ENCODE data around the gene FAH. TPM values are rescaled to one million over a fixed set of nuclear protein-coding genes. Genes with fewer than 3 reads are reported as not detected.

Gene FAH
- total and polyA plus RNA-seq, 2 experiments from 2014 or later = 24.9 to 28.8 TPM

GRCh38 chr15:80163897-80164296, 11.1 kb downstream of the FAH start:
- Histone ChIP-seq H3K9ac (no peak overlapping the region), H3K4me2 (ENCODE audit: unreplicated experiment) (no peak overlapping the region), H3K27ac (no peak overlapping the region), H3F3A (ENCODE audit: insufficient read depth) (peaks cover 12% of the 10 kb centered on the region; the same call in 1 of the 2 replicates), H3K4me3 (no peak overlapping the region), H3K9me2 (ENCODE audit: insufficient read depth) (no peaks in the 10 kb centered on the region), H2AFZ (no peak overlapping the region), H3K27me3 (replicated peaks; ENCODE audit: insufficient read depth) (no peaks in the 10 kb centered on the region), H3K4me1 (ENCODE audit: insufficient read depth) (peaks cover 16% of the 10 kb centered on the region), H3K36me3 (ENCODE audit: low read depth) (no peaks in the 10 kb centered on the region; the same call in 1 of the 2 replicates), H3K9me3 (ENCODE audit: low read depth) (no peaks in the 10 kb centered on the region), H3K79me2 (ENCODE audit: insufficient read depth) (no peaks in the 10 kb centered on the region), H4K20me1 (ENCODE audit: insufficient read depth) (no peaks in the 10 kb centered on the region)
- TF ChIP-seq EZH2phosphoT487 (IDR thresholded peaks at IDR 0.05; ENCODE audit: insufficient read depth, low read depth) (no peak), EZH2 (IDR thresholded peaks at IDR 0.05; ENCODE audit: insufficient read depth, poor library complexity, severe bottlenecking) (no peak)
- in situ Hi-C loops (cut with MboI) = no loop called here
- WGBS, 2 experiments (ENCODE audit: low coverage in 1 of 2, low lambda C conversion rate in 2 of 2, missing lambda C conversion rate in 2 of 2) = 90 to 100% methylated on average over 1 of the region's 1 CpG
- no peak for DNase-seq

- Histone ChIP-seq H3K4me2 (ENCODE audit: unreplicated experiment) (no peak overlapping the region), H3K36me3 (ENCODE audit: low read depth) (no peaks in the 10 kb centered on the region), H3K9ac (no peak overlapping the region), H3K9me3 (ENCODE audit: low read depth) (no peaks in the 10 kb centered on the region), H3K9me2 (ENCODE audit: insufficient read depth) (no peaks in the 10 kb centered on the region), H2AFZ (no peak overlapping the region), H3K27ac (no peak overlapping the region), H3K4me3 (no peak overlapping the region), H4K20me1 (ENCODE audit: insufficient read depth) (no peaks in the 10 kb centered on the region), H3F3A (ENCODE audit: insufficient read depth) (no peaks in the 10 kb centered on the region), H3K79me2 (ENCODE audit: insufficient read depth) (no peaks in the 10 kb centered on the region), H3K27me3 (replicated peaks; ENCODE audit: insufficient read depth) (no peaks in the 10 kb centered on the region), H3K4me1 (ENCODE audit: insufficient read depth) (no peaks in the 10 kb centered on the region)
- no peak for TF ChIP-seq EZH2phosphoT487 (IDR thresholded peaks at IDR 0.05; ENCODE audit: insufficient read depth, low read depth)
- TF ChIP-seq EZH2 (IDR thresholded peaks at IDR 0.05; ENCODE audit: insufficient read depth, poor library complexity, severe bottlenecking) = no peak
- WGBS, 2 experiments (ENCODE audit: low coverage in 1 of 2, low lambda C conversion rate in 2 of 2, missing lambda C conversion rate in 2 of 2) = 88 to 92% methylated on average over 8 of the region's 8 CpGs
- DNase-seq = no peak
- in situ Hi-C loops (cut with MboI) = no loop called here
These were observed 15.1 kb downstream of the FAH start for GRCh38 chr15:80167936-80168335.

DNA sequence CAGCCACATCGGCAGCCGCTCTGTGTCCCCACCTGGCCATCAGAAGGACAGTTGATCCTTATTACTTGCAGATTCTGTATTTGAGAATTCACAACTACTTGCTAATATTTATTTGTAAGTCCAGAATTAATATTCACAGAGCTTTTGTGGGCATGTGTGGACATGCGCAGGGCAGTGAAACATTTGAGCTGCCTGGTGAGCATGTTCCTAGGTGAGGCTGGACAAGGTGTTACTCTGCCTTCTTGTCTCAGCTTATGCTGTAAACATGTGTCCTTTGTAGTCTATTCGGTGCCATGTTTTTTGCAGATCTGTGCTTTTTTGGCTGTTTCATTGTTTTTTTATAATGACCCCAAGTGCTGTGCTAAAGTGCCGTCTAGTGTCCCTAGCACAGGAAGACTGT, 15.6 kb downstream of the FAH start:
- TF ChIP-seq EZH2 (IDR thresholded peaks at IDR 0.05; ENCODE audit: insufficient read depth, poor library complexity, severe bottlenecking) = no peak
- Histone ChIP-seq H3K4me3 (no peak overlapping the region), H3K27ac (no peak overlapping the region), H4K20me1 (ENCODE audit: insufficient read depth) (no peaks in the 10 kb centered on the region), H3K4me1 (ENCODE audit: insufficient read depth) (no peaks in the 10 kb centered on the region), H2AFZ (no peak overlapping the region), H3K79me2 (ENCODE audit: insufficient read depth) (no peaks in the 10 kb centered on the region), H3K36me3 (ENCODE audit: low read depth) (no peaks in the 10 kb centered on the region), H3K9me3 (ENCODE audit: low read depth) (no peaks in the 10 kb centered on the region), H3K27me3 (replicated peaks; ENCODE audit: insufficient read depth) (no peaks in the 10 kb centered on the region), H3K9ac (no peak overlapping the region), H3K4me2 (ENCODE audit: unreplicated experiment) (no peak overlapping the region), H3K9me2 (ENCODE audit: insufficient read depth) (no peaks in the 10 kb centered on the region), H3F3A (ENCODE audit: insufficient read depth) (no peaks in the 10 kb centered on the region)
- 90 to 92% methylated on average over 5 of the region's 5 CpGs for WGBS, 2 experiments (ENCODE audit: low coverage in 1 of 2, low lambda C conversion rate in 2 of 2, missing lambda C conversion rate in 2 of 2)
- in situ Hi-C loops (cut with MboI) = no loop called here
- DNase-seq = no peak

DNA sequence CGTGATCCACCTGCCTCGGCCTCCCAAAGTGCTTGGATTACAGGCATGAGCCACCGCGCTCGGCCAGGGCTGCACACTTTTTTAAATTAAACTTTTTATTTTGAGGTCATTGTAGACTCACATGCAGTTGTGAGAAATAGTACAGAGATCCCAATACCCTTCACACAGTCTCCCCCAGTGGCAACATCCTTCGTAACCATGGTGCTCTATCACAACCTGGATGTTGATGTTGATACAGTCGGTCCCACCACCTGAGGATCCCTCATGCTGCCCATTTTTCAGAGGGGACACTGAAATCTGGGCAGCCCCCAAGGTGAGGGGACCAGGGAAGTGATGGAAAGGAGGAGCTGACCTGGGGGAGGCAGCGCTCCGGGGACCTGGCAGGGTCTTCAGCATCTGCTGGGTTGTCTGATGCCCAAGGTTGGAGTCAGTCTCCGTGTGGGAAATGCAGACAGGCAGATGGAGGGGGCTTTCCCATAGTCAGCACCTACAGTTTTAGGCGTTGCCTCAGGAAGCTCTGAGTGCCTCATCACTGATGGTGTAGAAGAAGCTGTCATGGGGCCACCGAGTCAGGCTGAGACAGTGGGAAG, 17.1 kb downstream of the FAH start:
- DNase-seq = no peak
- peaks cover 13% of the 10 kb centered on the region; the same call in 1 of the 2 replicates for H3F3A ChIP-seq (ENCODE audit: insufficient read depth)
- H4K20me1 ChIP-seq (ENCODE audit: insufficient read depth) = no peaks in the 10 kb centered on the region
- H3K4me2 ChIP-seq (ENCODE audit: unreplicated experiment) = no peak overlapping the region
- no peaks in the 10 kb centered on the region for H3K36me3 ChIP-seq (ENCODE audit: low read depth)
- in situ Hi-C loops (cut with MboI) = no loop called here
- no peaks in the 10 kb centered on the region for H3K9me2 ChIP-seq (ENCODE audit: insufficient read depth)
- TF ChIP-seq EZH2phosphoT487 (IDR thresholded peaks at IDR 0.05; ENCODE audit: insufficient read depth, low read depth) (no peak), EZH2 (IDR thresholded peaks at IDR 0.05; ENCODE audit: insufficient read depth, poor library complexity, severe bottlenecking) (no peak)
- no peak overlapping the region for H2AFZ ChIP-seq
- no peaks in the 10 kb centered on the region for H3K79me2 ChIP-seq (ENCODE audit: insufficient read depth)
- no peak overlapping the region for H3K27ac ChIP-seq
- WGBS, 2 experiments (ENCODE audit: low coverage in 1 of 2, low lambda C conversion rate in 2 of 2, missing lambda C conversion rate in 2 of 2) = 93 to 95% methylated on average over 12 of the region's 12 CpGs
- no peak overlapping the region for H3K4me3 ChIP-seq
- H3K9me3 ChIP-seq (ENCODE audit: low read depth) = no peaks in the 10 kb centered on the region
- peaks cover 11% of the 10 kb centered on the region for H3K4me1 ChIP-seq (ENCODE audit: insufficient read depth)
- H3K9ac ChIP-seq = no peak overlapping the region
- no peaks in the 10 kb centered on the region for H3K27me3 ChIP-seq (replicated peaks; ENCODE audit: insufficient read depth)

DNA sequence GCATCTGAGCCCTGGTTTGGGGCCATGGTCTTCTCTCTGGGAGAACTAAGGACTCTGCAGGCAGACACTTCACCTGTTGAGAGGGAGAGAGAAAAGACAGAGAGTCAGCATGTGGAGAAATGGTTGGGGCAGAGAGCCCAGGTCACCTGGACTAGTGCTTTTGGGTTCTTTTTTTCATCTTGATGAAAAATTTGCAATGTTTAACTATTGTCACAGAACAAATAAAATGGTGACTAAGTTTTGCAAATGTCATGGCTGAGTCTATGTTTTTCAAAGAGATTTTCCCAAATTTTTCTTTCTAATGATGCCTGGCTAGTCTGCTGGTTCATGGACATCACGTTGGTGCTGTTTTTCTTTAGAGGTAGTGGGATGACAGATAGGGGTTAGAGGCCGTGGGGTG, 17.8 kb downstream of the FAH start:
- no peak overlapping the region for H3K9ac ChIP-seq
- H3K36me3 ChIP-seq (ENCODE audit: low read depth) = no peaks in the 10 kb centered on the region
- no peaks in the 10 kb centered on the region for H3K27me3 ChIP-seq (replicated peaks; ENCODE audit: insufficient read depth)
- no peaks in the 10 kb centered on the region for H3K79me2 ChIP-seq (ENCODE audit: insufficient read depth)
- TF ChIP-seq EZH2 (IDR thresholded peaks at IDR 0.05; ENCODE audit: insufficient read depth, poor library complexity, severe bottlenecking) (no peak), EZH2phosphoT487 (IDR thresholded peaks at IDR 0.05; ENCODE audit: insufficient read depth, low read depth) (no peak)
- no peak overlapping the region for H3K27ac ChIP-seq
- no peak for DNase-seq
- H3K4me1 ChIP-seq (ENCODE audit: insufficient read depth) = peaks cover 13% of the 10 kb centered on the region
- no peaks in the 10 kb centered on the region for H3K9me2 ChIP-seq (ENCODE audit: insufficient read depth)
- WGBS, 2 experiments (ENCODE audit: low coverage in 1 of 2, low lambda C conversion rate in 2 of 2, missing lambda C conversion rate in 2 of 2) = 90 to 94% methylated on average over 2 of the region's 2 CpGs
- in situ Hi-C loops (cut with MboI) = no loop called here
- no peak overlapping the region for H2AFZ ChIP-seq
- H4K20me1 ChIP-seq (ENCODE audit: insufficient read depth) = no peaks in the 10 kb centered on the region
- H3F3A ChIP-seq (ENCODE audit: insufficient read depth) = peaks cover 13% of the 10 kb centered on the region; the same call in 1 of the 2 replicates
- H3K4me3 ChIP-seq = no peak overlapping the region
- no peaks in the 10 kb centered on the region for H3K9me3 ChIP-seq (ENCODE audit: low read depth)
- no peak overlapping the region for H3K4me2 ChIP-seq (ENCODE audit: unreplicated experiment)
